ENCODE data around the gene PIKFYVE.
"Not testable (repeated sequence)": the region's sequence is repeated elsewhere in the genome, so short reads cannot be mapped to it uniquely, and the experiment has no call there.

PIKFYVE gene

DNA sequence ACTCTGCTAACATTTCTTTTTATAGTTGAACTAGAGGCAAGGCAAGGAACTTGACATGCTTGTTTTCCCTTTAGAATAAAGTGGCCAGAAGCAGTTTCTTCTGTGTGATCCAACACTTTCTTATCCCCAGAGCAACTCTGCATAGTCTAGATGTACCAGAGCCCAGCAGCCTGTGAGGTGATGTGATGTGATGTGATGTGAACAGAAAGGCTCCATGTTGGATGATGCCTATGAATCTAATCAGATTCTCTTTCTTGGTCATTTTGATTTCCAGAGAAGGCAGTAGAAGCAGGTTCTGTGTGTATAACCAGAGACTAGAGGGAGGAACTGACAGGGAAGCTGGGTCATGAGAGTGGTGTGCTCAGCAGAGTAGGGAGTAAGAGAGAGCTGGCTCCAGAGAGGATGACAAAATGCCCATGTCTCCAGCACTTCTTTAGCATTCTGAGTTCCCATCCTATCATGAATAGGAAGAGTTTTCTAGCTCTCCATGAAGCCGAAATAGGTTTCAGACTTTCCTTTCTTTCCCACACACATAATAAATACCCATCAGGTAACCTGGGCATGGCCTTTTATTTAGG is 109.5 kb downstream of the PIKFYVE start:
- DNase-seq (ENCODE audit: low read depth in 1 of 2, low spot score in 1 of 2): no peak
- no peak overlapping the region for H3K27ac ChIP-seq (replicated peaks)
- H3K27me3 ChIP-seq (ENCODE audit: insufficient read depth, poor library complexity, severe bottlenecking): no peaks in the 10 kb centered on the region
- TF ChIP-seq SPI1 (IDR thresholded peaks at IDR 0.05; ENCODE audit: borderline replicate concordance, low read depth) (no peak), GABPA (IDR thresholded peaks at IDR 0.05; ENCODE audit: low read depth) (no peak), POLR2AphosphoS5 (IDR thresholded peaks at IDR 0.05; ENCODE audit: low read depth) (no peak)
- TF ChIP-seq, protein P1, sequence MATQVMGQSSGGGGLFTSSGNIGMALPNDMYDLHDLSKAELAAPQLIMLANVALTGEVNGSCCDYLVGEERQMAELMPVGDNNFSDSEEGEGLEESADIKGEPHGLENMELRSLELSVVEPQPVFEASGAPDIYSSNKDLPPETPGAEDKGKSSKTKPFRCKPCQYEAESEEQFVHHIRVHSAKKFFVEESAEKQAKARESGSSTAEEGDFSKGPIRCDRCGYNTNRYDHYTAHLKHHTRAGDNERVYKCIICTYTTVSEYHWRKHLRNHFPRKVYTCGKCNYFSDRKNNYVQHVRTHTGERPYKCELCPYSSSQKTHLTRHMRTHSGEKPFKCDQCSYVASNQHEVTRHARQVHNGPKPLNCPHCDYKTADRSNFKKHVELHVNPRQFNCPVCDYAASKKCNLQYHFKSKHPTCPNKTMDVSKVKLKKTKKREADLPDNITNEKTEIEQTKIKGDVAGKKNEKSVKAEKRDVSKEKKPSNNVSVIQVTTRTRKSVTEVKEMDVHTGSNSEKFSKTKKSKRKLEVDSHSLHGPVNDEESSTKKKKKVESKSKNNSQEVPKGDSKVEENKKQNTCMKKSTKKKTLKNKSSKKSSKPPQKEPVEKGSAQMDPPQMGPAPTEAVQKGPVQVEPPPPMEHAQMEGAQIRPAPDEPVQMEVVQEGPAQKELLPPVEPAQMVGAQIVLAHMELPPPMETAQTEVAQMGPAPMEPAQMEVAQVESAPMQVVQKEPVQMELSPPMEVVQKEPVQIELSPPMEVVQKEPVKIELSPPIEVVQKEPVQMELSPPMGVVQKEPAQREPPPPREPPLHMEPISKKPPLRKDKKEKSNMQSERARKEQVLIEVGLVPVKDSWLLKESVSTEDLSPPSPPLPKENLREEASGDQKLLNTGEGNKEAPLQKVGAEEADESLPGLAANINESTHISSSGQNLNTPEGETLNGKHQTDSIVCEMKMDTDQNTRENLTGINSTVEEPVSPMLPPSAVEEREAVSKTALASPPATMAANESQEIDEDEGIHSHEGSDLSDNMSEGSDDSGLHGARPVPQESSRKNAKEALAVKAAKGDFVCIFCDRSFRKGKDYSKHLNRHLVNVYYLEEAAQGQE (IDR thresholded peaks at IDR 0.05; ENCODE audit: insufficient replicate concordance, low read depth): no peak
- TF ChIP-seq, protein P2, sequence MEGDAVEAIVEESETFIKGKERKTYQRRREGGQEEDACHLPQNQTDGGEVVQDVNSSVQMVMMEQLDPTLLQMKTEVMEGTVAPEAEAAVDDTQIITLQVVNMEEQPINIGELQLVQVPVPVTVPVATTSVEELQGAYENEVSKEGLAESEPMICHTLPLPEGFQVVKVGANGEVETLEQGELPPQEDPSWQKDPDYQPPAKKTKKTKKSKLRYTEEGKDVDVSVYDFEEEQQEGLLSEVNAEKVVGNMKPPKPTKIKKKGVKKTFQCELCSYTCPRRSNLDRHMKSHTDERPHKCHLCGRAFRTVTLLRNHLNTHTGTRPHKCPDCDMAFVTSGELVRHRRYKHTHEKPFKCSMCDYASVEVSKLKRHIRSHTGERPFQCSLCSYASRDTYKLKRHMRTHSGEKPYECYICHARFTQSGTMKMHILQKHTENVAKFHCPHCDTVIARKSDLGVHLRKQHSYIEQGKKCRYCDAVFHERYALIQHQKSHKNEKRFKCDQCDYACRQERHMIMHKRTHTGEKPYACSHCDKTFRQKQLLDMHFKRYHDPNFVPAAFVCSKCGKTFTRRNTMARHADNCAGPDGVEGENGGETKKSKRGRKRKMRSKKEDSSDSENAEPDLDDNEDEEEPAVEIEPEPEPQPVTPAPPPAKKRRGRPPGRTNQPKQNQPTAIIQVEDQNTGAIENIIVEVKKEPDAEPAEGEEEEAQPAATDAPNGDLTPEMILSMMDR (IDR thresholded peaks at IDR 0.05; ENCODE audit: insufficient read depth, low read length): no peak
- H3K4me3 ChIP-seq (replicated peaks; ENCODE audit: insufficient read depth, low read length): no peak overlapping the region

DNA sequence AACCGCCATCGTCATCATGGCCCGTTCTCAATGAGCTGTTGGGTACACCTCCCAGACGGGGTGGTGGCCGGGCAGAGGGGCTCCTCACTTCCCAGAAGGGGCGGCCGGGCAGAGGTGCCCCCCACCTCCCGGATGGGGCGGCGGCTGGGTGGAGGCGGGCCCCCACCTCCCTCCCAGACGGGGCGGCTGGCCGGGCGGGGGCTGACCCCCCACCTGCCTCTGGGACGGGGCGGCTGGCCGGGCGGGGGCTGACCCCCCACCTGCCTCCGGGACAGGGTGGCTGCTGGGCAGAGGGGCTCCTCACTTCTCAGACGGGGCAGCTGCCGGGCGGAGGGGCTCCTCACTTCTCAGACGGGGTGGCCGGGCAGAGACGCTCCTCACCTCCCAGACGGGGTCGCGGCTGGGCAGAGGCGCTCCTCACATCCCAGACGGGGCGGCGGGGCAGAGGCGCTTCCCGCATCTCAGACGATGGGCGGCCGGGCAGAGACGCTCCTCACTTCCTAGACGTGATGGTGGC is 111.3 kb downstream of the PIKFYVE start:
- not testable (repeated sequence) for DNase-seq (ENCODE audit: low read depth in 1 of 2, low spot score in 1 of 2); H3K27me3 ChIP-seq (ENCODE audit: insufficient read depth, poor library complexity, severe bottlenecking); H3K4me3 ChIP-seq (replicated peaks; ENCODE audit: insufficient read depth, low read length); H3K27ac ChIP-seq (replicated peaks)

DNA sequence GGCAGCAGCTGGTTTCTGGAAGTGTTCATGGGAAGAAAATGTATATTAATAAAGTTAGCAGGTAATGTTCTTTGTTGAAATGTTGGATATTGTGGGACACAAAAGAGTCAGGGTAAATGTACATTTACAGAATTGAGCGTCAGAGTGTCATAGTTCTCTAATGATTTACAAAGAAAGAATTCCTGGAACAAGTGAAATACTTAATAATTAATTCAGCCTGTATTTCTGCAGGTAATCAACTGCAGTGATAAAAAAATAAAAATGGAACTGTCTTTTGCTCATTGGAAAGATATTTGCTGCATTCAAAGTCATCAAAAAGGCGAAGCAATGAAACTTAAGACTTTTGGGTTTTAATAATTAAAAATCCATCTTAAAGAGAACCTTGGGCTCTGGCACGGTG is 113.1 kb downstream of the PIKFYVE start:
- Histone ChIP-seq H3K4me3 (replicated peaks; ENCODE audit: insufficient read depth, low read length) (no peak overlapping the region), H3K27me3 (ENCODE audit: insufficient read depth, poor library complexity, severe bottlenecking) (no peaks in the 10 kb centered on the region), H3K27ac (replicated peaks) (no peak overlapping the region)
- no peak for TF ChIP-seq GABPA (IDR thresholded peaks at IDR 0.05; ENCODE audit: low read depth)
- TF ChIP-seq POLR2AphosphoS5 (IDR thresholded peaks at IDR 0.05; ENCODE audit: low read depth): no peak
- TF ChIP-seq, protein P2 (IDR thresholded peaks at IDR 0.05; ENCODE audit: insufficient read depth, low read length): no peak
- TF ChIP-seq, protein P1 (IDR thresholded peaks at IDR 0.05; ENCODE audit: insufficient replicate concordance, low read depth): no peak
- no peak for TF ChIP-seq SPI1 (IDR thresholded peaks at IDR 0.05; ENCODE audit: borderline replicate concordance, low read depth)
- DNase-seq (ENCODE audit: low read depth in 1 of 2, low spot score in 1 of 2): no peak

DNA sequence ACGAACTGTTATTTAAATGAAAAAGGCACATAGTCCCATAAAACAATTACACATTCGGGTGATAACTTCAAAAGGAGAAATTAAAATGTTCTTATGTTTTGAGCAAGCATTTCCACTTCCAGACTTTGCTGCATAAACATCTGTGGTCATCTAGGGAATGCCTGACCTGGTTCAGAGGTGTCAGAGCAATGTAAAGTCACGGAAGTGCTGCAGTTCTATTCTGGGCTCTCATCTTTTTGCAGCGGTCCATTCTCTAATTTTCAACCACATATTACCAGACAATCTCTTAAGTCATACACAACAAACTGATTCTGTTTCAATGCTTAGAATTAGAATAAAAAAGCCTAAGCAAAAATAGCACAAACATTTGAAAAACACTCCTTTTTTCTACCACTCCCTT is 118.6 kb downstream of the PIKFYVE start:
- no peak for TF ChIP-seq POLR2AphosphoS5 (IDR thresholded peaks at IDR 0.05; ENCODE audit: low read depth)
- no peak for TF ChIP-seq SPI1 (IDR thresholded peaks at IDR 0.05; ENCODE audit: borderline replicate concordance, low read depth)
- TF ChIP-seq GABPA (IDR thresholded peaks at IDR 0.05; ENCODE audit: low read depth): no peak
- TF ChIP-seq, protein P1 (IDR thresholded peaks at IDR 0.05; ENCODE audit: insufficient replicate concordance, low read depth): no peak
- TF ChIP-seq, protein P2 (IDR thresholded peaks at IDR 0.05; ENCODE audit: insufficient read depth, low read length): no peak
- Histone ChIP-seq H3K27ac (replicated peaks) (no peak overlapping the region), H3K4me3 (replicated peaks; ENCODE audit: insufficient read depth, low read length) (no peak overlapping the region), H3K27me3 (ENCODE audit: insufficient read depth, poor library complexity, severe bottlenecking) (no peaks in the 10 kb centered on the region)
- DNase-seq (ENCODE audit: low read depth in 1 of 2, low spot score in 1 of 2): no peak
